ENCODE measurements around the gene TNRC6C.
"Not testable (repeated sequence)": the region's sequence is repeated elsewhere in the genome, so short reads cannot be mapped to it uniquely, and the experiment has no call there.

Gene TNRC6C

DNA sequence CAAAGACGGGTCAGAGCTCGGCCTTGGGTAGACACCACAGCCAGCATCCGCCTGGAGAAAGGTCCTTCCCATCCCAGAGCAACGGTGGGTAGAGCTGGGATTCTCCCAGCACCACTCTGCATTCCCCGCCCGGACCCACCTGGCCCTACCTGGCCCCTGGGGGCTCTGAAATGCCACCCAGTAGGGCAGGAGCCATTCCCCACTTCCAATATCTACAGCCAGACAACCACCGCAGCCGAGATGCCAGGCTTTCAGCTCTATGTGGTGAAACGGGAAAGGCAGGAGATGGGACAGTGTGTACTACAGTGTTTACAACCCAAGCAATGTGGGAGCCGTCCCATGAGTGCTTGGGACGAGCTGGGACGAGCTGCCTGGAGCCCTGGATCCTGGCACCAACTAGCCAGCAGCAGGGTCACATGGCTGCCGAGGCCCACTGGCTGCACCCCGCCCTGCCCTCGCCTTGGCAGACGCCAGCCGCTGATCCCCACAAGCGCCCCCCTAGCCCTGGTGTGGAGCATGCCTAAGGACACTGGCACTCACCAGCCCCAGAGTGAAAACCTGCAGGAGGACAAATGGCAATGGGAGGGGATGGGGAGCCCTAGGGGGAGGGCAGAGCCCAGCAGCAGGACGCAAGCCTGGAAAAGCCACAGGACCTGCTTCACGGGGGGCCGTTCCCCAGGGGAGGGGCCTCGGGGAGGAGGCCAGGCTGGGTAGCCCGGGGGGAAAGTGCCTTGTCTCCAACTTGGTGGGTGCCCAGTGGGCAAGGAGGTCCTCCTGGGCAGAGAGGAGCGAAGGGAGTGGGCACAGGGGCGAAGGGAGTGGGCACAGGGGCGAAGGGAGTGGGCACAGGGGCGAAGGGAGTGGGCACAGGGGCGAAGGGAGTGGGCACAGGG, 156.6 kb downstream of the TNRC6C start:
- no peak for DNase-seq

DNA sequence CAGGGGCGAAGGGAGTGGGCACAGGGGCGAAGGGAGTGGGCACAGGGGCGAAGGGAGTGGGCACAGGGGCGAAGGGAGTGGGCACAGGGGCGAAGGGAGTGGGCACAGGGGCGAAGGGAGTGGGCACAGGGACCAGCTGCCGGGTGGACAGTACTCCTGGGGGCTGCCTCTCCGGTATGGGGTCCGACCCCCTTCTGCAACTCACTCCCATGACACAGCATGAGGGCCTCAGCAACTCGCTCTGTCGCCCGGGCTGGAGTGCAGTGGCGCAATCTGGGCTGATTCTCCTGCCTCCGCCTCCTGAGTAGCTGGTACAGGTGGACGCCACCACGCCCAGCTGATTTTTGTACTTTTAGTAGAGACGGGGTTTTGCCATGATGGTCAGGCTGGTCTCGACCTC, 157.3 kb downstream of the TNRC6C start:
- DNase-seq = not testable (repeated sequence)

DNA sequence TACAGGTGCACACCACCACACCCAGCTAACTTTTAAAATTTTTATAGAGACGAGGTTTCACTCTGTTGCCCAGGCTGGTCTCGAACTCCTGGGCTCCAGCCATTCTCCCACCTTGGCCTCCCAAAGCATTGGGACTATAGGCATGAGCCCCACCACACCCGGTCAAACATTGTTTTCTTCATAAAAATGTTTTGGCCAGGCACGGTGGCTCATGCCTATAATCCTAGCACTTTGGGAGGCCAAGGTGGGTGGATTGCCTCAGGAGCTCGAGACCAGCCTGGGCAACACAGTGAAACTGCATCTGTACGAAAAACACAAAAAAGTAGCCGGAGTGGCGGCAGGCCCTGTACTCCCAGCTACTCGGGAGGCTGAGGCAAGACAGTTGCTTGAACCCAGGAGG, 157.9 kb downstream of the TNRC6C start:
- DNase-seq = no peak

- DNase-seq = peak in 1 of 2 experiments; percentile 41
Measured at GRCh38 chr17:78117027-78117981, 158.8 kb downstream of the TNRC6C start.

DNA sequence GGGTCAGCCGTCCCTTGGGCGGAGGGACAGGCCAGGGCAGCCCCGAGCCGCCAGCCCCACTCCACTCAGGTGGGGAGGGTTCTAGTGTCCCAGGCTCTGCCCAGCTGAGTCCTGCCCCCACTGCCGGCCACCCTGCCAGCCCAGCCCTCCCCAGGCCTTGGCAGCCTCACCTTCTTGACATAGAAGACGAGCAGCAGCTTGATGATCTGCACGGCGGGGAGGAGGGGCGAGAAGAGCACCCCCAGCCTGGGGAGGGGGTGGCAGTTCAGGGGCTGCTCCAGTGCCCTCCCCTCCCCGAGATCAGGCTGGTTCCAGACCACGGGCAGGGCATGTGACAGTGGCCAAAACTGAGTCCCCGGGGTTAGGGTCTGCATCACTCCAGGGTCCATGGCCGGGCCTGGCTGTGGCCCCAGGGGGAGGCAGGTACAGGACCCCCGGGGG, 160.3 kb downstream of the TNRC6C start:
- DNase-seq = no peak

DNA sequence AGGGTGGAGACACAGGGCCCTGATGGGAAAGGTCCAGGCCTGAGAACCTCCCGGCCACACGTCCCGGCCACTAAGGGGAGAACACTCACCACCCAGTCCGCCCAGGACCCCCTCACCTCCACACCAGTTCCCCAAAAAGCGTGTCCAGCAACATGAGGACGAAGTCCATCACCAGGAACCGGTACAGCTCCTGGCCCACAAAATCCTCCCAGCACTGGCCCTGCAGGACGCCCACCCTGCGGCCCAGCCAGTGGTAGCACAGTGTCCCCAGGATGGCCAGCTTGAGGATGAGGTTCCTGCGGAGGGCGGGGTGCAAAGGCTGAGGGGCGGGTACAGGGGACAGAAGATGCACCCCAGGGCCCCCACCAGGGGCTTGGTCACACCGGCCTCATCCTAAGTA, 162.0 kb downstream of the TNRC6C start:
- DNase-seq = no peak

DNA sequence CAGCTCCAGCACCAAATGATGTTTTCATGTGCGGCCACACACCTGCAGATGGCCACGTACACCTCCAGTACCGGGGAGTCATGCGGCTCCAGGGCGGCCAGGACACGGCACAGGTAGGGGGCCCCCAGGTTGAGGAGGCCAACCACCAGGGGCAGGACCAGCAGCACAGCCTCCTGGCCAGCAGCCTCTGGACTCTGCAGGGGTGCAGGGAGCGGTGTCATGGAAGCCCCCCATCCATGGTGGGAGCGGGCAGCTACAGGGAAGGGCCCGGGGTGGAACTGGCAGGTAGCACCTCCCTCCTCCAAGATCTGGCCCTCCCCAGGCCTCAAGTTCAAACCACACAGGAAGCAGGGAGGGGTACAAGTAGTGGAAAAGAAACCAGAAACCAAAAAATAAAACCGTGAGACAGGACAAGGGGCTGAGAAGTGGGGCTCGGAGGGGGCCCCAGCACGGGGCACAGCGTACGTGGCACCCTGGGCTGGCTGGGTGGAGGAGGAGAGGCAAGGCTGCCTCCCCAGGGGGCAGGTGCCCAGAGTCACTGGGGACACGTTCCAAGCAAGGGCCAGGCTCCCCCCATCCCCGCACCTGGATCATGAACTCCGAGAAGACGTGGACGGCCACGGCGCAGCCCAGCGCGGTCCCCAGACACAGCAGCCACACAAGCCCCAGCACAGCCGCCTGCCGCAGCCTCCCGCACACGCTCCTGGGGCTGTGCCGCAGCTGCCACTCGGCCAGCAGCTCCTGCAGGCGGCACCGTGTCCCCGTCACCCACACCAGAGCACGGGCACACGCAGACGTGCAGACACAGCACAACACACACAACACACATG, 162.7 kb downstream of the TNRC6C start:
- DNase-seq = no peak

DNA sequence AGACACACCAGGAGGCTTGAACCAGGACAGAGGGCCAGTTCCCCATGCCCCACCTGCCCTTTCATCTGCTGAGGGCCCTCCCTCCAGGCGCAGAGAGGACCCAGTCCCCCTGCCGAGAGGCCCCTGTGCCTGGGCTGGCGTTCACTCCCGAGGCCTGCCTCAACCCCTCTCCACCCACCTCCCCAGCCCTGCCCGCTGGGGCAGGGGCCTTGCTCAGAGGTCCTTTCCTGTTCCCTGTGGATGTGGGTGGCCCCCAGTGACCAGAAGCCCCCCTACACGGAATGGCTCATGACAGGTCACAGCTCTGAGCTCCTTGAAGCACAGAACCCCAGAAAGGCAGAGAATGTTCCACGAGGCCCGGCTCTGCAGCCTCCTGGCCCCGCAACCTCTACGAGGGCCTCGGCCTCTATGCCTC, 163.3 kb downstream of the TNRC6C start:
- DNase-seq = no peak

DNA sequence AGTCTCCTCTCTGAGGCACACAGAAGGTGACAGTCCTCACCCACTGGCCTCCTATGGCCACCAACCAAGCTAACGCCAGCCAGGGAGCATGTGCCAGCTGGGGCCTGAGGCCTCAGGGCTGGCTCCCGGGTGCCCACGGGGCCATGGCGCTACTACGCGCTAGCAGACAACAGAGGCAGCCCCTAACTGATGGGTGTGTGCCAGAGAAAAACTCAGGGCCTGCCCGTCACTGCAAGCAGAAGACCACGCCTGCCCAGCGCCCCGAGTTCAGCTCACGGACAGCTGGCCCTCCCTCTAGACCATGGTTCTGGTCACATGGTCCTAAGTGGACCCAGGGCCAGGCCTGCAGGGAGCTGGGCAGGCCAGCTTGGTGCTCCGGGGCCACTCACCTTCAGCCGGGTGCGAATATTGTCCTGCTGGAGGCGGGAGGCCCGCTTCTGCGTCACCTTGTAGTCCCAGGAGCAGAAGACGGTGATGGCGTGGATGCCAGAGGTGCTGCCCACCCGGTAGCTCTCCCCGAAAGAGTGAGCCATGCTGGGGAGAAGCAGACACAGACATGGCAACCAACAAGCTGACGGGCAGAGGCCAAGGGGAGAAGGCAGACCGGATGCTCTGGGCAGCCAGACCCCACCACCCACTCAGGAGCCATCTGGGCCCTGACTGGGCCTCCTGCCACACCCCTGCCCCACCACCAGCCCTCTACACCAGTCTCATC, 163.9 kb downstream of the TNRC6C start:
- no peak for DNase-seq

DNA sequence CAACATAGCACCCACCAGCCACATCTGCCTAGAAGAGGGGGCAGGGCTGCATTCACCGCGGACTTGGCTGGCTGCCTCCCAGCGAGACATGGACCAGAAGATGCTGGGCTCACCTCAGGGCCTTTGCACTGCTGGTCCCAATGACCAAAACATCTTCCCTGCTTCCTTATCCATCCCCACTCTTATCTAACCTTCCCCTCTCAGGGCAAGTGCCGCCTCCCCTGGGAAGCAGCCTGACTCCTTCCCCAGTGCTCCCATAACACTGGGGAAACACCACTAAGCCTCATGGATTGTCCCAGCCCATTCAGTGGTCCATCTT, 164.4 kb downstream of the TNRC6C start:
- no peak for DNase-seq

- no peak for DNase-seq
Measured at GRCh38 chr17:78123258-78123929, 164.9 kb downstream of the TNRC6C start.

- no peak for DNase-seq
Measured at GRCh38 chr17:78124081-78124835, 165.8 kb downstream of the TNRC6C start.

DNA sequence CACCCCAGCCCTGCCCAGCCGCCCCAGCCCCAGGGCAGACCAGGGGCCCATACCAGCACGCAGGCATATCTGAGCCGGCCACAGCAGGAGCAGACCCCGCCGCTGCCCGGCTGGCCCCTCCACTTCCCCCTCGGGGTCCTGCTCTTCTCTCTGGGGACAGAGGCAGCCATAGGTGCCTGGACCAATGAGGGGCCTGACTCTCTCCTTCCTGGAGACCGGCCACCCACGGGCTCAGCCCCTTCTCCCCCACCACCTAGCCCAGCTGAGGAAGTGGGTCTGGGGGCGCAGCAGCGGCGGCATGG, 166.3 kb downstream of the TNRC6C start:
- no peak for DNase-seq

- DNase-seq = no peak
Measured at GRCh38 chr17:78125138-78125913, 166.8 kb downstream of the TNRC6C start.

- DNase-seq = no peak
Measured at GRCh38 chr17:78125976-78126894, 167.7 kb downstream of the TNRC6C start.

DNA sequence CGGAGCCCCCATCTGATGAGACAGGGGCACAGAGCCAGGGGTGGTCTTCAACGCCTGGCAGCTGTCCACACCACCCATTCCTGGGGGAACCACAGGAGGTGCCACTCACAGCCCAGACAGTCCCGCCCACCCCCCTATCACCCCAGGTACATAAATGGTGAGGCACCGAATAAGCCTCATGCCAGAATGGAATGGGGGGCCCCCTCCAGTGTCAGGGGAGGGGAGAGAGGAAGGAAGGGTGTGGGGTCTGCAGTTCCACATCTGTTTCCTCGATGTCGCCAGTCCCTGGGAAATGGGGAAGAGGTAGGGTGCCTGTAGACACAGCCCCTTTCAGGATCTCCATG, 168.4 kb downstream of the TNRC6C start:
- no peak for DNase-seq

DNA sequence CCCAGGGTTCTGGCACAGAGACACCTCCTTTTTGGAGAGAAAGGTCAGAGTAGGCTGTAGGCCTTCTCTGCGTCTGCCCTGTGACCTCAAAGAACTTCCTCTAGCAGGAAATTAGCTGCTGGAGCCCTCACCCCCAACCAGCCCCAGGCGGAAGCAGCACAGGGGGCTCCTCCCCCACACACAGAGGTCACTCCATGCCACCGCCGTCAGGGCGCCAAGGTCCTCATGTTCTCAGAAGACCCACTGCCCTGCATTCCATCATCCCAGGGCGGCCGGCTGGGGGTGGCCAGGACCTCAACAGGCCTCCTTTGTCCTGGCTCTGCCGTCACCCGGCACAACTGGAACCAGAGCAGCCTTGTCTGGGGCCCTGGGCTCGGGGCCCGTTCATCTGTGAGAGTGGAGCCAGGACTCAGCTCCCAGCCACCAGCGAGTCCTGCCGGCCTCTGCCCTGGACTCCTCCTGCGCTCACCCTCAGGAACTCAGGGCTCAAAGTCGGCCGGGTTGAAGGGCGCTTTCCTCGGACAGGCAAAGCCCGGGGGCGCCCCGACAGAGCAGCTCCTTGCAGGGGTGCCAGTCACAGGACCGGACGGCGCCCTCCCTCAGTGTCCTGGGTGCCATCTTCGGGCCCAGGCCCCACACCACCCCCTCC, 168.9 kb downstream of the TNRC6C start:
- DNase-seq = no peak

DNA sequence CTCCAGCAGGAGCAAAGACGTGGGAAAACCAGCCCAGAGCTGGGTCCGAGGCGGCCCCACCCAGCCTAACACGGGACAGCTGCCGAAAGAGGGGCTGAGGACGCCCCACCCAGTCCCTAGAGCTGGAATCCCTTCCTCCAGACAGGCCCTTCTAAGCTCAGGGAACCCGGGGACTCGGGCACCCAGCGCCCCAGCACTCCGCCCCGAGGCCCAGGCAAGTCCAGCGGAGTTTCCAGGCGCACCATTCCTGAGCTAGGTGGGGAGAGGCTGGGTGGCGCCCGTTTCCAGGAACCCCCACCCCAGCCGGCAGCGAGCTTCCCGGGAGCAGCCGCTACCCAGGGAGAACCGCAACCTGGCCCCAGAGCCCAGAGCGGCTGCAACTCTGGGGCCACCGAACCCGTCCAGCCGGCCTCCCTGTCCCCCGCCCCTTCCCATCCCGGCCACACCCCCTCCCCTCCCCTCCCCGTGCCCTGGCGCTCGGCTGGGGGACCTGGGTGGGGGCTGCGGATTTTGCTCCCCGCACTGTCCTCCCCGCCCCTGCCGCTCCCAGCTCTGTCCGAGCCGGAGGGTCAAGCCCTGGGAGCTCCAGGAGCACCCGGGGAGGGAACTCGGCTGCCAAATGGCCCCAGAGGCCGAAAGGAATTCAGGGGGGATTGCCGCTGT, 169.5 kb downstream of the TNRC6C start:
- no peak for DNase-seq

Measured in NCI-H1930 (cell line).